Immature natural killer cell (primary cell): ENCODE measurements around the gene HDAC4. TPM values are rescaled to one million over a fixed set of nuclear protein-coding genes. Genes with fewer than 3 reads are reported as not detected.

Experiments used
- DNase-seq, 3 donors: peaks; one replicate each; pipeline ENCODE4 v3.0.0; 2022; ENCODE audit warnings: mixed read lengths in 1 of 3
- H3K27ac Mint-ChIP-seq, 6 donors: one replicate each; pipeline ENCODE4 v1.8.0; 2020; ENCODE audit warnings: mixed read lengths in 6 of 6, mild to moderate bottlenecking in 5 of 6, inconsistent platforms in 4 of 6, moderate library complexity in 3 of 6
- H3K27me3 Mint-ChIP-seq, 3 donors: one replicate each; pipeline ENCODE4 v1.8.0; 2020 to 2021; ENCODE audit warnings: low read depth in 3 of 3, mild to moderate bottlenecking in 3 of 3, mixed read lengths in 3 of 3, moderate library complexity in 3 of 3, inconsistent platforms in 1 of 3
- H3K36me3 Mint-ChIP-seq, 3 donors: one replicate each; pipeline ENCODE4 v1.8.0; 2020; ENCODE audit warnings: mixed read lengths in 3 of 3, inconsistent platforms in 2 of 3, mild to moderate bottlenecking in 2 of 3
- H3K4me1 Mint-ChIP-seq, 2 donors: one replicate each; pipeline ENCODE4 v1.8.0; 2020; ENCODE audit warnings: inconsistent platforms in 2 of 2, mild to moderate bottlenecking in 2 of 2, mixed read lengths in 2 of 2, moderate library complexity in 1 of 2
- H3K4me3 Mint-ChIP-seq, 5 donors: one replicate each; pipeline ENCODE4 v1.8.0; 2020; ENCODE audit warnings: mild to moderate bottlenecking in 5 of 5, mixed read lengths in 5 of 5, inconsistent platforms in 3 of 5, moderate library complexity in 3 of 5
- H3K9me3 Mint-ChIP-seq, 6 donors: one replicate each; pipeline ENCODE4 v1.8.0; 2020; ENCODE audit warnings: mild to moderate bottlenecking in 6 of 6, mixed read lengths in 6 of 6, inconsistent platforms in 4 of 6, moderate library complexity in 3 of 6
- polyA plus RNA-seq, 3 donors: library from polyadenylated mRNA; unstranded; fragments of 300-500 nt; fragmentation: Illumina TruSeq; gene quantifications; one replicate each; pipeline ENCODE4 v1.2.3, GENCODE V29; 2021

The HDAC4 gene
- polyA plus RNA-seq, 3 donors from 2014 or later, result 1.9 to 8.1 (median 5.1) TPM

- no peak for DNase-seq
- no peaks in the 10 kb centered on the region for H3K9me3 Mint-ChIP-seq
- peaks cover 28 to 34% of the 10 kb centered on the region in 2 donors for H3K4me1 Mint-ChIP-seq
- peak overlapping the region in 3 of 6 donors; percentile 13 to 63 (median 17) for H3K27ac Mint-ChIP-seq
- peaks cover 7 to 13% (median 10%) of the 10 kb centered on the region in 3 donors for H3K27me3 Mint-ChIP-seq
- H3K36me3 Mint-ChIP-seq, result peaks cover 0 to 8% (median 6%) of the 10 kb centered on the region in 3 donors
- no peak overlapping the region for H3K4me3 Mint-ChIP-seq
Measured at GRCh38 chr2:239360421-239361310, 40.2 kb downstream of the HDAC4 start.

GRCh38 chr2:239360008-239360407 is 40.8 kb downstream of the HDAC4 start:
- Mint-ChIP-seq H3K4me1 (peaks cover 26 to 36% of the 10 kb centered on the region in 2 donors), H3K4me3 (no peak overlapping the region), H3K36me3 (peaks cover 6 to 15% (median 13%) of the 10 kb centered on the region in 3 donors), H3K9me3 (peaks cover 0 to 6% (median 4%) of the 10 kb centered on the region in 6 donors), H3K27me3 (peaks cover 7 to 11% (median 9%) of the 10 kb centered on the region in 3 donors), H3K27ac (peak overlapping the region in 1 of 6 donors; percentile 25)
- no peak for DNase-seq

GRCh38 chr2:239359196-239359912 is 41.5 kb downstream of the HDAC4 start:
- Mint-ChIP-seq H3K27me3 (peaks cover 7 to 11% (median 9%) of the 10 kb centered on the region in 3 donors), H3K27ac (no peak overlapping the region), H3K4me3 (no peak overlapping the region), H3K4me1 (peaks cover 22 to 30% of the 10 kb centered on the region in 2 donors), H3K36me3 (peaks cover 11 to 22% (median 18%) of the 10 kb centered on the region in 3 donors), H3K9me3 (peaks cover 0 to 11% (median 5%) of the 10 kb centered on the region in 6 donors)
- DNase-seq, result no peak

- Mint-ChIP-seq H3K9me3 (peaks cover 0 to 11% (median 5%) of the 10 kb centered on the region in 6 donors), H3K27me3 (peaks cover 0 to 1% (median 0%) of the 10 kb centered on the region in 3 donors), H3K36me3 (peaks cover 11 to 27% (median 18%) of the 10 kb centered on the region in 3 donors), H3K4me3 (no peak overlapping the region), H3K27ac (no peak overlapping the region), H3K4me1 (peaks cover 10 to 18% of the 10 kb centered on the region in 2 donors)
- no peak for DNase-seq
Measured at GRCh38 chr2:239358062-239358754, 42.6 kb downstream of the HDAC4 start.

- Mint-ChIP-seq H3K36me3 (peaks cover 17 to 40% (median 30%) of the 10 kb centered on the region in 3 donors), H3K4me3 (no peak overlapping the region), H3K4me1 (peaks cover 4 to 8% of the 10 kb centered on the region in 2 donors), H3K9me3 (peaks cover 0 to 11% (median 5%) of the 10 kb centered on the region in 6 donors), H3K27me3 (peaks cover 0 to 4% (median under 1%) of the 10 kb centered on the region in 3 donors), H3K27ac (no peak overlapping the region)
- DNase-seq, result no peak
Measured at GRCh38 chr2:239355724-239356123, 45.1 kb downstream of the HDAC4 start.

GRCh38 chr2:239355139-239355538 is 45.7 kb downstream of the HDAC4 start:
- Mint-ChIP-seq H3K4me3 (no peak overlapping the region), H3K36me3 (peaks cover 17 to 40% (median 30%) of the 10 kb centered on the region in 3 donors), H3K27me3 (peaks cover 0 to 4% (median 0%) of the 10 kb centered on the region in 3 donors), H3K27ac (peak overlapping the region in 1 of 6 donors; percentile 43), H3K4me1 (peaks cover 4 to 8% of the 10 kb centered on the region in 2 donors), H3K9me3 (peaks cover 0 to 11% (median 5%) of the 10 kb centered on the region in 6 donors)
- no peak for DNase-seq

GRCh38 chr2:239354791-239355136 is 46.1 kb downstream of the HDAC4 start:
- H3K9me3 Mint-ChIP-seq, result peaks cover 0 to 11% (median 5%) of the 10 kb centered on the region in 6 donors
- peaks cover 4 to 8% of the 10 kb centered on the region in 2 donors for H3K4me1 Mint-ChIP-seq
- peaks cover 0 to 6% (median 0%) of the 10 kb centered on the region in 3 donors for H3K27me3 Mint-ChIP-seq
- H3K36me3 Mint-ChIP-seq, result peaks cover 17 to 40% (median 30%) of the 10 kb centered on the region in 3 donors
- no peak overlapping the region for H3K27ac Mint-ChIP-seq
- no peak overlapping the region for H3K4me3 Mint-ChIP-seq
- DNase-seq, result no peak

GRCh38 chr2:239354132-239354790 is 46.6 kb downstream of the HDAC4 start:
- Mint-ChIP-seq H3K4me3 (no peak overlapping the region), H3K27ac (no peak overlapping the region), H3K27me3 (peaks cover 0 to 6% (median 0%) of the 10 kb centered on the region in 3 donors), H3K9me3 (peaks cover 0 to 11% (median 5%) of the 10 kb centered on the region in 6 donors), H3K36me3 (peaks cover 17 to 40% (median 30%) of the 10 kb centered on the region in 3 donors), H3K4me1 (peaks cover 4 to 8% of the 10 kb centered on the region in 2 donors)
- no peak for DNase-seq

- H3K4me3 Mint-ChIP-seq, result no peak overlapping the region
- peaks cover 4 to 8% of the 10 kb centered on the region in 2 donors for H3K4me1 Mint-ChIP-seq
- peaks cover 17 to 40% (median 30%) of the 10 kb centered on the region in 3 donors for H3K36me3 Mint-ChIP-seq
- peaks cover 0 to 6% (median 0%) of the 10 kb centered on the region in 3 donors for H3K27me3 Mint-ChIP-seq
- peaks cover 0 to 11% (median 5%) of the 10 kb centered on the region in 6 donors for H3K9me3 Mint-ChIP-seq
- no peak for DNase-seq
- no peak overlapping the region for H3K27ac Mint-ChIP-seq
Measured at GRCh38 chr2:239353692-239354091, 47.1 kb downstream of the HDAC4 start.

GRCh38 chr2:239351687-239352086 is 49.1 kb downstream of the HDAC4 start:
- Mint-ChIP-seq H3K36me3 (peaks cover 17 to 34% (median 26%) of the 10 kb centered on the region in 3 donors), H3K27me3 (peaks cover 0 to 6% (median 0%) of the 10 kb centered on the region in 3 donors), H3K27ac (peak overlapping the region in 2 of 6 donors; percentile 30 to 55), H3K4me3 (no peak overlapping the region), H3K4me1 (peaks cover 4 to 8% of the 10 kb centered on the region in 2 donors), H3K9me3 (peaks cover 0 to 11% (median 5%) of the 10 kb centered on the region in 6 donors)
- DNase-seq, result no peak

GRCh38 chr2:239349453-239350135 is 51.2 kb downstream of the HDAC4 start:
- H3K9me3 Mint-ChIP-seq, result peaks cover 0 to 2% (median 0%) of the 10 kb centered on the region in 6 donors
- peaks cover 0 to 6% (median 0%) of the 10 kb centered on the region in 3 donors for H3K27me3 Mint-ChIP-seq
- H3K4me3 Mint-ChIP-seq, result no peak overlapping the region
- H3K36me3 Mint-ChIP-seq, result peaks cover 7 to 21% (median 13%) of the 10 kb centered on the region in 3 donors
- peaks cover 0 to 4% of the 10 kb centered on the region in 2 donors for H3K4me1 Mint-ChIP-seq
- DNase-seq, result no peak
- no peak overlapping the region for H3K27ac Mint-ChIP-seq
